Mesothelial cell of epicardium (in vitro differentiated cells): ENCODE results near the gene SMIM8. TPM values are rescaled to one million over a fixed set of nuclear protein-coding genes. Genes with fewer than 3 reads are reported as not detected.

Source experiments
- DNase-seq, 2 experiments: peaks; one replicate each; pipeline ENCODE4 v3.0.0; 2021; ENCODE audit warnings: low spot score in 2 of 2; ENCODE audit not compliant: unreplicated experiment in 2 of 2
- H3K27ac Mint-ChIP-seq: 2 replicates; pipeline ENCODE4 v1.8.0; 2021; ENCODE audit warnings: mixed read lengths
- H3K27me3 Mint-ChIP-seq: 2 replicates; pipeline ENCODE4 v1.8.0; 2021; ENCODE audit warnings: low read depth, mixed read lengths
- H3K36me3 Mint-ChIP-seq: 2 replicates; pipeline ENCODE4 v1.8.0; 2021; ENCODE audit warnings: mixed read lengths
- H3K4me1 Mint-ChIP-seq: 2 replicates; pipeline ENCODE4 v1.8.0; 2021; ENCODE audit warnings: mixed read lengths
- H3K4me3 Mint-ChIP-seq: 2 replicates; pipeline ENCODE4 v1.8.0; 2021; ENCODE audit warnings: mild to moderate bottlenecking, moderate library complexity, mixed read lengths
- H3K9me3 Mint-ChIP-seq: 2 replicates; pipeline ENCODE4 v1.8.0; 2021; ENCODE audit warnings: mixed read lengths
- CTCF ChIP-seq: fragments of 200-600 bp; sonication (generic); IDR thresholded peaks from one replicate; pipeline ENCODE4 v1.5.0; 2021; ENCODE audit warnings: antibody characterized with exemption; ENCODE audit not compliant: unreplicated experiment
- total RNA-seq: library from RNA; stranded (reverse); gene quantifications from 3 replicates; pipeline ENCODE4 v1.2.1, GENCODE V29; 2021

Gene SMIM8
- total RNA-seq, 1 donor from 2014 or later = 26.7 TPM

- Mint-ChIP-seq H3K27ac (no peak overlapping the region), H3K9me3 (peaks cover 5% of the 10 kb centered on the region), H3K4me1 (peaks cover 4% of the 10 kb centered on the region), H3K27me3 (no peaks in the 10 kb centered on the region), H3K4me3 (no peak overlapping the region), H3K36me3 (peaks cover 8% of the 10 kb centered on the region)
- no peak for TF ChIP-seq CTCF
- no peak for DNase-seq
Measured at GRCh38 chr6:87376643-87377042, 54.3 kb downstream of the SMIM8 start.

GRCh38 chr6:87378947-87379346, 56.6 kb downstream of the SMIM8 start:
- H3K27ac Mint-ChIP-seq = no peak overlapping the region
- DNase-seq = no peak
- TF ChIP-seq CTCF = no peak
- peaks cover 4% of the 10 kb centered on the region for H3K4me1 Mint-ChIP-seq
- H3K9me3 Mint-ChIP-seq = peaks cover 5% of the 10 kb centered on the region
- H3K36me3 Mint-ChIP-seq = peaks cover 8% of the 10 kb centered on the region
- no peaks in the 10 kb centered on the region for H3K27me3 Mint-ChIP-seq
- H3K4me3 Mint-ChIP-seq = no peak overlapping the region

- DNase-seq = no peak
- no peak overlapping the region for H3K4me3 Mint-ChIP-seq
- no peak for TF ChIP-seq CTCF
- H3K36me3 Mint-ChIP-seq = peaks cover 2% of the 10 kb centered on the region
- no peaks in the 10 kb centered on the region for H3K4me1 Mint-ChIP-seq
- H3K9me3 Mint-ChIP-seq = no peaks in the 10 kb centered on the region
- H3K27ac Mint-ChIP-seq = no peak overlapping the region
- no peaks in the 10 kb centered on the region for H3K27me3 Mint-ChIP-seq
Measured at GRCh38 chr6:87382861-87383260, 60.5 kb downstream of the SMIM8 start.

- DNase-seq = no peak
- no peaks in the 10 kb centered on the region for H3K9me3 Mint-ChIP-seq
- no peaks in the 10 kb centered on the region for H3K4me1 Mint-ChIP-seq
- no peak for TF ChIP-seq CTCF
- H3K27ac Mint-ChIP-seq = peak overlapping the region; percentile 0
- H3K27me3 Mint-ChIP-seq = no peaks in the 10 kb centered on the region
- H3K36me3 Mint-ChIP-seq = peaks cover 2% of the 10 kb centered on the region
- no peak overlapping the region for H3K4me3 Mint-ChIP-seq
Measured at GRCh38 chr6:87384038-87384437, 61.6 kb downstream of the SMIM8 start.

- Mint-ChIP-seq H3K27ac (peak overlapping the region; percentile 0), H3K27me3 (no peaks in the 10 kb centered on the region), H3K9me3 (no peaks in the 10 kb centered on the region), H3K36me3 (peaks cover 2% of the 10 kb centered on the region), H3K4me1 (no peaks in the 10 kb centered on the region), H3K4me3 (no peak overlapping the region)
- DNase-seq = no peak
- TF ChIP-seq CTCF = no peak
Measured at GRCh38 chr6:87384449-87384848, 62.1 kb downstream of the SMIM8 start.

GRCh38 chr6:87391334-87391733, 68.9 kb downstream of the SMIM8 start:
- Mint-ChIP-seq H3K27me3 (no peaks in the 10 kb centered on the region), H3K4me3 (no peak overlapping the region), H3K9me3 (no peaks in the 10 kb centered on the region), H3K27ac (no peak overlapping the region), H3K4me1 (no peaks in the 10 kb centered on the region), H3K36me3 (no peaks in the 10 kb centered on the region)
- TF ChIP-seq CTCF = peak; percentile 24
- DNase-seq = no peak
